ENCODE measurements around the gene CERK.
A peak's percentile ranks its signal among the peaks of the same experiment; 100 is the strongest.
"Not testable (repeated sequence)": the region's sequence is repeated elsewhere in the genome, so short reads cannot be mapped to it uniquely, and the experiment has no call there.

The CERK gene

GRCh38 chr22:46737976-46738646, at the start of gene CERK:
TSS of gene CERK (minus strand) at chr22:46738252. CDS start at chr22:46738148, 104 bp downstream.
- peak; percentile 15 for DNase-seq

GRCh38 chr22:46783721-46784120, 45.7 kb upstream of the CERK start:
- DNase-seq = no peak

GRCh38 chr22:46782200-46782599, 44.1 kb upstream of the CERK start:
- not testable (repeated sequence) for DNase-seq

GRCh38 chr22:46781291-46781690, 43.2 kb upstream of the CERK start:
- no peak for DNase-seq

- no peak for DNase-seq
Observed at GRCh38 chr22:46780453-46780852, 42.4 kb upstream of the CERK start.

GRCh38 chr22:46779651-46780050, 41.6 kb upstream of the CERK start:
- no peak for DNase-seq

GRCh38 chr22:46779023-46779422, 41.0 kb upstream of the CERK start:
- DNase-seq = no peak

- DNase-seq = no peak
Observed at GRCh38 chr22:46777609-46777970, 39.5 kb upstream of the CERK start.

GRCh38 chr22:46776876-46777608, 39.0 kb upstream of the CERK start:
- DNase-seq = no peak

- no peak for DNase-seq
Observed at GRCh38 chr22:46775850-46776826, 38.1 kb upstream of the CERK start.

GRCh38 chr22:46774980-46775849, 37.2 kb upstream of the CERK start:
- DNase-seq = no peak

GRCh38 chr22:46774253-46774979, 36.4 kb upstream of the CERK start:
- no peak for DNase-seq

GRCh38 chr22:46773076-46773475, 35.0 kb upstream of the CERK start:
- no peak for DNase-seq

GRCh38 chr22:46770726-46771125, 32.7 kb upstream of the CERK start:
- no peak for DNase-seq

- no peak for DNase-seq
Observed at GRCh38 chr22:46770151-46770641, 32.1 kb upstream of the CERK start.

- DNase-seq = no peak
Observed at GRCh38 chr22:46769706-46770105, 31.7 kb upstream of the CERK start.

- DNase-seq = peak; percentile 55
Observed at GRCh38 chr22:46769191-46769675, 31.2 kb upstream of the CERK start.

GRCh38 chr22:46767249-46767985, 29.4 kb upstream of the CERK start:
- DNase-seq = no peak

- no peak for DNase-seq
Observed at GRCh38 chr22:46766611-46767010, 28.6 kb upstream of the CERK start.

GRCh38 chr22:46764779-46765485, 26.9 kb upstream of the CERK start:
- DNase-seq = no peak

Measured in DMS153 (cell line).